Prostate gland (tissue), 2 donors: ENCODE measurements around the gene EVC2.

Source experiments
- CTCF ChIP-seq, 4 experiments: fragments of 200-600 bp in 2 of 4; fragments of 450-650 bp in 2 of 4; sonication (generic) in 2 of 4; IDR thresholded peaks; 1 replicate in 3 of 4; 2 replicates in 1 of 4; pipeline ENCODE4 v1.5.1; 2016 to 2019; ENCODE audit warnings: antibody characterized with exemption in 4 of 4, mild to moderate bottlenecking in 2 of 4, moderate library complexity in 2 of 4
- POLR2A ChIP-seq: fragments of 450-650 bp; IDR thresholded peaks from one replicate; pipeline ENCODE4 v1.6.1; 2016; ENCODE audit warnings: antibody characterized with exemption, mild to moderate bottlenecking
- POLR2AphosphoS5 ChIP-seq: sonication (generic); formaldehyde crosslinking; IDR thresholded peaks from one replicate; pipeline ENCODE4 v1.6.1; 2017; ENCODE audit warnings: antibody characterized with exemption

DNA sequence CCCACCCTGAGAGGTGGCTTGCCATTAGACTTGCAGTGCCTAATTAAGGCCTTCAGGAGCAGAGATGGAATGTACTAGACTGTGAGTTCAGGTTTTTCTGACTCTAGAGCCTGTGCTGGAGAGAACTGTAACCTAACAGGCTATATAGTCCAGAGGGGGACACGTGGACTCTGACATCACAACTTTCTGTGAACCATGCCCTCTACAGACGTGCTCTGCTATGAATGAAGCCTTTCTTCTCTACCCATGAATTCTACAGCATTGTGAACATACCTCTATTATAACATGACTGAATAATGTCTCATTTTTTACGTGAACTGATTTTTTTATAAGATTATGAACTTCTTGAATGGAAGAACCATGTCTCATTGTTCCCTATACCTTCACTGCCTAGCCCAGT, 68.8 kb downstream of the EVC2 start:
- TF ChIP-seq POLR2A (no peak), CTCF (IDR thresholded peaks at IDR 0.05) (no peak), POLR2AphosphoS5 (no peak)
